ENCODE results near the gene ALDH2. TPM values are rescaled to one million over a fixed set of nuclear protein-coding genes. Genes with fewer than 3 reads are reported as not detected.
"Not testable (repeated sequence)": the region's sequence is repeated elsewhere in the genome, so short reads cannot be mapped to it uniquely, and the experiment has no call there.

The ALDH2 gene
- polyA plus RNA-seq, 4 donors: 125 to 237 (median 185) TPM

DNA sequence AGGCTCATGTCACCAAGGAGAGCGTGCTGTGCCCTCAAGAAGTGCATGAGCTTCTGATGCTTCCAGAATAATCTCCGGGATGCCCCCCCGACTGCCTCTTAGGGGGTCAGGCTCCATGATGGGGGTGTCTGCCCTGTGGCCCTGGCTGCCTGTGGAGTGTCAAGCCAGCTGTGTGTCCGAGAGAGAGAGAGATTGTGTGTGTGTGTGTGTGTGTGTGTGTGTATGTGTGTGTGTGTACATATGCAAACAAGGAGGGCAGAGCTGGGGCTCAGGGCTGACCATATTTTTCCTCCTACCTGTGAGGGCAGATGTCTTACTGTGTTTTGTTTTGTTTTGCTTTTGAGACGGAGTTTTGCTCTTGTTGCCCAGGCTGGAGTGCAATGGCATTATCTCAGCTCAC lies 5.6 kb upstream of the ALDH2 start:
- Histone ChIP-seq H3K9me3 (ENCODE audit: control insufficient read depth in 2 of 2, insufficient read depth in 1 of 2, low read depth in 1 of 2, low read length in 1 of 2) (no peaks in the 10 kb centered on the region), H3K36me3 (ENCODE audit: control insufficient read depth in 3 of 3, insufficient read depth in 2 of 3, low read depth in 1 of 3, low read length in 3 of 3) (peaks cover 0 to 32% (median 2%) of the 10 kb centered on the region in 3 donors), H3K4me3 (ENCODE audit: low read depth in 1 of 3, low read length in 3 of 3) (no peak overlapping the region), H3K27me3 (ENCODE audit: control insufficient read depth in 3 of 3, insufficient read depth in 3 of 3, low read length in 3 of 3) (no peaks in the 10 kb centered on the region), H3K27ac (ENCODE audit: low read depth in 1 of 3, low read length in 2 of 3) (peak overlapping the region in 1 of 3 donors; percentile 20), H3K4me1 (ENCODE audit: control insufficient read depth in 3 of 3, insufficient read depth in 2 of 3, low read depth in 1 of 3, low read length in 2 of 3) (peaks cover 0 to under 1% (median 0%) of the 10 kb centered on the region in 3 donors)
- 68 to 73% (median 72%) methylated on average over 5 of the region's 5 CpGs for WGBS, 3 donors
- no peak for DNase-seq
- FAIRE-seq: no peak

DNA sequence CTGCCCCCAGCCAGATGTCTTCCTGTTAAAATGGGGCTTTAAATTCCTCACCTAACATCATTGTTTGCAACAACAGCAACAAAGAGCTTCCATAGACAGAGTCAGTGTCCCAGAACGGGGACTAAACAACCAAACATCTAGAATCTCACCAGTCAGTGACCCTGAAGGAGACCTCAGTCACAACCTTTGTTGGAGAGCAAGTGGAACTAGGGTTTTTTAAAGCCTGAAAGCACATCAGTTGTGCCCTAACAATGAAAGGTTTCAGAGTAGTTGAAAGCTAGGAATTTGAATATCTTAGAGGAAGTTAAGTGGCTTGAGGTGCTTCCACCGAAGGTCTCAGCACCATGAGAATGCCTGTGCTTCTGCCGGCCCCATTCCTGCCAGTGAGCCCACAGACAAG lies 5.0 kb upstream of the ALDH2 start:
- 45 to 62% (median 47%) methylated on average over 3 of the region's 3 CpGs for WGBS, 3 donors
- peak overlapping the region in 1 of 3 donors; percentile 68 for H3K27ac ChIP-seq (ENCODE audit: low read depth in 1 of 3, low read length in 2 of 3)
- H3K4me1 ChIP-seq (ENCODE audit: control insufficient read depth in 3 of 3, insufficient read depth in 2 of 3, low read depth in 1 of 3, low read length in 2 of 3): peaks cover 0 to 3% (median 0%) of the 10 kb centered on the region in 3 donors
- peaks cover 0 to 26% (median 0%) of the 10 kb centered on the region in 3 donors for H3K36me3 ChIP-seq (ENCODE audit: control insufficient read depth in 3 of 3, insufficient read depth in 2 of 3, low read depth in 1 of 3, low read length in 3 of 3)
- no peaks in the 10 kb centered on the region for H3K27me3 ChIP-seq (ENCODE audit: control insufficient read depth in 3 of 3, insufficient read depth in 3 of 3, low read length in 3 of 3)
- H3K9me3 ChIP-seq (ENCODE audit: control insufficient read depth in 2 of 2, insufficient read depth in 1 of 2, low read depth in 1 of 2, low read length in 1 of 2): no peaks in the 10 kb centered on the region
- FAIRE-seq (no peak), DNase-seq (no peak)
- no peak overlapping the region for H3K4me3 ChIP-seq (ENCODE audit: low read depth in 1 of 3, low read length in 3 of 3)

DNA sequence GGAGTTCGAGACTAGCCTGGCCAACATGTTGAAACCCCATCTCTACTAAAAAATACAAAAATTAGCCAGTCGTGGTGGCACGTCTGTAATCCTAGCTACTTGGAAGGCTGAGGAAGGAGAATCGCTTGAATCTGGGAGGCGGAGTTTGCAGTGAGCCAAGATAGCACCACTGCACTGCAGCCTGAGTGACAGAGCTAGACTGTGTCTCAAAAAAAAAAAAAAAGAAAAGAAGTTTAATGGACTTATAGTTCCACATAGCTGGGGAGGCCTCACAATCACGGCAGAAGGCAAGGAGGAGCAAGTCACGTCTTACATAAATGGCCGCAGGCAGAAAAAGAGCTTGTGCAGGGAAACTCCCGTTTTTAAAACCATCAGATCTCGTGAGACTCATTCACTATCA lies 3.2 kb upstream of the ALDH2 start:
- H3K36me3 ChIP-seq (ENCODE audit: control insufficient read depth in 3 of 3, insufficient read depth in 2 of 3, low read depth in 1 of 3, low read length in 3 of 3); H3K9me3 ChIP-seq (ENCODE audit: control insufficient read depth in 2 of 2, insufficient read depth in 1 of 2, low read depth in 1 of 2, low read length in 1 of 2); FAIRE-seq; DNase-seq; H3K4me3 ChIP-seq (ENCODE audit: low read depth in 1 of 3, low read length in 3 of 3); H3K27ac ChIP-seq (ENCODE audit: low read depth in 1 of 3, low read length in 2 of 3); H3K27me3 ChIP-seq (ENCODE audit: control insufficient read depth in 3 of 3, insufficient read depth in 3 of 3, low read length in 3 of 3): not testable (repeated sequence)
- 66 to 69% (median 69%) methylated on average over 10 of the region's 10 CpGs for WGBS, 3 donors
- peaks cover 0 to 13% (median 0%) of the 10 kb centered on the region in 3 donors for H3K4me1 ChIP-seq (ENCODE audit: control insufficient read depth in 3 of 3, insufficient read depth in 2 of 3, low read depth in 1 of 3, low read length in 2 of 3)

DNA sequence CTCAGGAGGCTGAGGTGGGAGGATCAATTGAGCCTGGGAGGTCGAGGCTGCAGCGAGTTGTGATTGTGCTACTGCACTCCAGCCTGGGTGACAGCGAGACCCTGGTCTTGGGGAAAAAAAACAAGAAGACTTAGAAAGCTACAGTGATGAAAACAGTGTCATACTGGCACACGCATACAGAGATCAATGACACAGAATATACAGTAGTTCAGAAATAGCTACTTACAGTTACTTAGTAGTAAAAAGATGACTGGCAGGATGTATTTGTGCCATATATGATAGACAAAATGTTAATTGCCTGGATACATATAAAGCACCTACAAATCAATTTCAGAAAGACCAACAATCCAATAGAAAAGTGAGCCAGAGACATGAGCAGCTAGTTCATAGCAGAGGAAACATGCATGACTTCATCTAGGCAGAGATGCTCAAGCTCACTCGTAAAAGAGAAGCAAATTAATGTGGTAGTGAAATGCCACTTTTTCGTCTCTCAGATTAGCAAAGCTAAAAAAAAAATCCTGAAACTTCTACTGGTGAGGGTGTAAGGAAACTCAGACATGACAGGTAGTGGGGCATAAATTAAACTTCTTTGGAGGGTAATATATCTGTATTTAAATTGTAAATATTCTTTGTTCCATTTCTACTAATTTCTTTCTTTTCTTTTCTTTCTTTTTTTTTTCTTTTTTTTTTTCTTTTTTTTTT lies 2.5 kb upstream of the ALDH2 start:
- Histone ChIP-seq H3K36me3 (ENCODE audit: control insufficient read depth in 3 of 3, insufficient read depth in 2 of 3, low read depth in 1 of 3, low read length in 3 of 3) (peaks cover 0 to 7% (median 0%) of the 10 kb centered on the region in 3 donors), H3K4me3 (ENCODE audit: low read depth in 1 of 3, low read length in 3 of 3) (no peak overlapping the region), H3K27ac (ENCODE audit: low read depth in 1 of 3, low read length in 2 of 3) (no peak overlapping the region), H3K9me3 (ENCODE audit: control insufficient read depth in 2 of 2, insufficient read depth in 1 of 2, low read depth in 1 of 2, low read length in 1 of 2) (no peaks in the 10 kb centered on the region), H3K27me3 (ENCODE audit: control insufficient read depth in 3 of 3, insufficient read depth in 3 of 3, low read length in 3 of 3) (no peaks in the 10 kb centered on the region), H3K4me1 (ENCODE audit: control insufficient read depth in 3 of 3, insufficient read depth in 2 of 3, low read depth in 1 of 3, low read length in 2 of 3) (peaks cover 0 to 18% (median 0%) of the 10 kb centered on the region in 3 donors)
- FAIRE-seq (no peak), DNase-seq (no peak)
- 70 to 73% (median 71%) methylated on average over 6 of the region's 6 CpGs for WGBS, 3 donors

DNA sequence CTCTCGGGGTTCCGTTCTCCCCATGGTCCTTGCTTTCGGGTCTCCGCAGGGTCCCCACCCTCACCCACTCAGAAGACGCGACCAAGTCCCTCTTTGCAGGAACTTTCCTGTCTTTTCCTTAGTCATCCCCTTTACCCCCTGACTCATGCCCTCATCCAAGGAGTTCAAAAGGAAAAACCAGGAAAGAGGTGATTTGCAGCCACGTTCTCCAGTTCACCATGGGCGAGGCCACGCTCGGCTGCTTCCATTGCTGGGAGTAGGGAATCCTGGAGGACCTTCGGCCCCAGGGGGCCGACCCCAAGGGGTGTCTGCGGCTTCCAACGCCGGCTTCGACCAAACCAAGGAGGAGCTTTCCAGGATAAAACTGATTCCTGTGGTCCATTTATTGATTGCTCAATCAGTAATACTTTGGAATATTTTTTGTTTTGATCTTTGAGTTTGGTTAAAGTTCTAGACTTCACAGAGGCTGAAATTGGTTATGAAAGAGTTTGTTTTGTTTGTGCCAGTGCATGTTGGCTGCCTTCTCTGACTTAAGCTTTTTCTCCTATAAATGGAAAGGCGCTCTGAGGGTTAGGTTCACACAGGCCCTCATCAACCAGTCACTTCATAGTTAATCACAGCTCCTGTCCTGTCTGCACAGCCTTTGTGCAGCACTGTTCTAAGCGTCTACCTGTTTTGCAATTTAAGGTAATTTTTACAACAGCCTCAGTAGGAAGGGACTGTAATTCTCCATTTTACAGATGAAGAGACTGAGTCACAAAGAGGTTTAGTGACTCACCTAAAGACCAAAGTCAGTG lies 827 bp downstream of the ALDH2 start:
- no peaks in the 10 kb centered on the region for H3K27me3 ChIP-seq (ENCODE audit: control insufficient read depth in 3 of 3, insufficient read depth in 3 of 3, low read length in 3 of 3)

DNA sequence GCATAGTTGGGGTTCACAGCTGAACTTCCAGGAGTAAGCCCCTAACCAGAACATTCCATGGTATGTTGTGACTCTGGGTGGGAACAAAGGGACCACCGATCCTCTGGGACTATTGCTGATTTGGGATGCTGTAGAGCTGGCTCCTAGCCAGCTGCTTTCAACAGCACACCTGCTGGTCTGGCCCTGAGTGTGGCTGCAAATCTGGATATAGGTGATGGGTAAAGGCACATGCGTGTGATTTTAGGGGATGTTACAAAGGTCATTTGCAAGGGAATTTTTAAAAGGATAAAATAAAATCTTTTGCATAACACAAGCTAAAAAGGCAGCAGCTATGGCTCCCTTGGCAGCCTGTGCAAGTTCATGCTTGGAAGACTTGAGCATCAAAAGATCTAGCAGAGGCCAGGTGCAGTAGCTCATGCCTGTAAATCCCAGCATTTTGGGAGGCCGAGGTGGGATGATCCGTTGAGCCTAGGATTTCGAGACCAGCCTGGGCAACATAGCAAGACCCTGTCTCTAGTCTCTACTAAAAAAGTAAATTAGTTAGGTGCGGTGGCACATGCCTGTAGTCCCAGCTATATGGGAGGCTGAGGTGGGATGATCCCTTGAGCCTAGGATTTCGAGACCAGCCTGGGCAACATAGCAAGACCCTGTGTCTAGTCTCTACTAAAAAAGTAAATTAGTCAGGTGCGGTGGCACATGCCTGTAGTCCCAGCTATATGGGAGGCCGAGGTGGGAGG lies 1.6 kb downstream of the ALDH2 start:
- FAIRE-seq (no peak), DNase-seq (no peak)
- H3K4me1 ChIP-seq (ENCODE audit: control insufficient read depth in 3 of 3, insufficient read depth in 2 of 3, low read depth in 1 of 3, low read length in 2 of 3): peaks cover 6 to 36% (median 8%) of the 10 kb centered on the region in 3 donors
- peak overlapping the region in 2 of 3 donors; percentile 71 to 94 for H3K4me3 ChIP-seq (ENCODE audit: low read depth in 1 of 3, low read length in 3 of 3)
- peak overlapping the region in 2 of 3 donors; percentile 90 to 93 for H3K27ac ChIP-seq (ENCODE audit: low read depth in 1 of 3, low read length in 2 of 3)
- peaks cover 0 to 22% (median 0%) of the 10 kb centered on the region in 3 donors for H3K36me3 ChIP-seq (ENCODE audit: control insufficient read depth in 3 of 3, insufficient read depth in 2 of 3, low read depth in 1 of 3, low read length in 3 of 3)
- H3K9me3 ChIP-seq (ENCODE audit: control insufficient read depth in 2 of 2, insufficient read depth in 1 of 2, low read depth in 1 of 2, low read length in 1 of 2): no peaks in the 10 kb centered on the region
- WGBS, 3 donors: 52 to 71% (median 60%) methylated on average over 9 of the region's 9 CpGs
- no peaks in the 10 kb centered on the region for H3K27me3 ChIP-seq (ENCODE audit: control insufficient read depth in 3 of 3, insufficient read depth in 3 of 3, low read length in 3 of 3)

More for the DNA sequence above, 827 bp downstream of the ALDH2 start:
- H3K36me3 ChIP-seq (ENCODE audit: control insufficient read depth in 3 of 3, insufficient read depth in 2 of 3, low read depth in 1 of 3, low read length in 3 of 3): peaks cover 0 to 22% (median 0%) of the 10 kb centered on the region in 3 donors
- peak overlapping the region; percentile 71 to 94 (median 74) for H3K4me3 ChIP-seq (ENCODE audit: low read depth in 1 of 3, low read length in 3 of 3)
- H3K9me3 ChIP-seq (ENCODE audit: control insufficient read depth in 2 of 2, insufficient read depth in 1 of 2, low read depth in 1 of 2, low read length in 1 of 2): no peaks in the 10 kb centered on the region
- H3K4me1 ChIP-seq (ENCODE audit: control insufficient read depth in 3 of 3, insufficient read depth in 2 of 3, low read depth in 1 of 3, low read length in 2 of 3): peaks cover 3 to 30% (median 4%) of the 10 kb centered on the region in 3 donors
- H3K27ac ChIP-seq (ENCODE audit: low read depth in 1 of 3, low read length in 2 of 3): peak overlapping the region; percentile 82 to 93 (median 90)
- DNase-seq (peak; percentile 70 to 78), FAIRE-seq (no peak)
- 11 to 23% (median 17%) methylated on average over 18 of the region's 18 CpGs for WGBS, 3 donors

DNA sequence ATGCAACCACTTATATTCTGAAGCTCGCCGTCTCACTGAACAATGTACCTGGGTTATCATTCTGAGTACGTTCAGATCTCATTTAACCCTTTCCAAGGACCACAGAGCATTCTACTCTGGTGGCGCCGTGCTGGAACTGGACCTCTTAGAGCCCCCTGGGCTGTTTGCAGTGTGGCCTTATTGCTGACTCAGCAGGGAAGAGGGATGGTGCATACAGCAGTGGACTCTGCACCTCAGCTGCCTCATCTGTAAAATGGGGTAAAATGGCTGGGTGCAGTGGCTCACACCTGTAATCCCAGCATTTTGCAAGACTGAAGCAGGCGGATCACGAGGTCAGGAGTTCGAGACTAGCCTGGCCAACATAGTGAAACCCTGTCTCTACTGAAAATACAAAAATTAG lies 2.9 kb downstream of the ALDH2 start:
- WGBS, 3 donors: 64 to 80% (median 72%) methylated on average over 8 of the region's 8 CpGs
- Histone ChIP-seq H3K4me1 (ENCODE audit: control insufficient read depth in 3 of 3, insufficient read depth in 2 of 3, low read depth in 1 of 3, low read length in 2 of 3) (peaks cover 10 to 47% (median 14%) of the 10 kb centered on the region in 3 donors), H3K9me3 (ENCODE audit: control insufficient read depth in 2 of 2, insufficient read depth in 1 of 2, low read depth in 1 of 2, low read length in 1 of 2) (no peaks in the 10 kb centered on the region), H3K27me3 (ENCODE audit: control insufficient read depth in 3 of 3, insufficient read depth in 3 of 3, low read length in 3 of 3) (no peaks in the 10 kb centered on the region), H3K27ac (ENCODE audit: low read depth in 1 of 3, low read length in 2 of 3) (no peak overlapping the region), H3K4me3 (ENCODE audit: low read depth in 1 of 3, low read length in 3 of 3) (no peak overlapping the region), H3K36me3 (ENCODE audit: control insufficient read depth in 3 of 3, insufficient read depth in 2 of 3, low read depth in 1 of 3, low read length in 3 of 3) (peaks cover 0 to 22% (median 0%) of the 10 kb centered on the region in 3 donors)
- DNase-seq (no peak), FAIRE-seq (no peak)
